HG02981 (cell line): ENCODE data around the gene SMIM41.

Experiments
- ATAC-seq: cut with Tn5 transposase; IDR thresholded peaks from one replicate; pipeline ENCODE4 v1.9.1; 2021; ENCODE audit warnings: mild to moderate bottlenecking, moderate library complexity; ENCODE audit not compliant: unreplicated experiment

Gene SMIM41

GRCh38 chr12:52063082-52063924, 16.2 kb upstream of the SMIM41 start:
- ATAC-seq, result no peak

- no peak for ATAC-seq
Observed at GRCh38 chr12:52063981-52064649, 15.4 kb upstream of the SMIM41 start.

- ATAC-seq, result no peak
Observed at GRCh38 chr12:52066346-52067080, 13.0 kb upstream of the SMIM41 start.

GRCh38 chr12:52067081-52067374, 12.5 kb upstream of the SMIM41 start:
- no peak for ATAC-seq

- peak; percentile 94 for ATAC-seq
Observed at GRCh38 chr12:52069327-52070184, 9.9 kb upstream of the SMIM41 start, which contains the start of gene ATG101. Gene ATG101, plus strand, starts transcription at chr12:52069978. Its CDS starts 3,673 bp downstream, at chr12:52073651.

- ATAC-seq, result no peak
Observed at GRCh38 chr12:52070185-52070925, 9.1 kb upstream of the SMIM41 start.

GRCh38 chr12:52073531-52074381, 5.7 kb upstream of the SMIM41 start:
- peak; percentile 27 for ATAC-seq

- ATAC-seq, result no peak
Observed at GRCh38 chr12:52074971-52075724, 4.4 kb upstream of the SMIM41 start.

- no peak for ATAC-seq
Observed at GRCh38 chr12:52076811-52077210, 2.7 kb upstream of the SMIM41 start.

GRCh38 chr12:52078276-52078675, 1.2 kb upstream of the SMIM41 start:
- ATAC-seq, result no peak

GRCh38 chr12:52080403-52081251, 1.1 kb downstream of the SMIM41 start:
- ATAC-seq, result no peak

- peak; percentile 74 for ATAC-seq
Observed at GRCh38 chr12:52081263-52081733, 1.8 kb downstream of the SMIM41 start.

GRCh38 chr12:52082026-52082668, 2.6 kb downstream of the SMIM41 start:
- no peak for ATAC-seq

GRCh38 chr12:52082669-52082987, 3.1 kb downstream of the SMIM41 start:
- ATAC-seq, result no peak

GRCh38 chr12:52082988-52083637, 3.6 kb downstream of the SMIM41 start:
- no peak for ATAC-seq

- ATAC-seq, result no peak
Observed at GRCh38 chr12:52083638-52083996, 4.1 kb downstream of the SMIM41 start.
